Erythroblast (primary cell): ENCODE measurements around the gene ELAVL4.

Source experiments
- GATA1 ChIP-seq: IDR thresholded peaks from 2 replicates; pipeline ENCODE4 v1.6.1; 2011; ENCODE audit warnings: low read depth, mild to moderate bottlenecking, control low read depth, low read length, moderate library complexity
- POLR2A ChIP-seq: IDR thresholded peaks from 2 replicates; pipeline ENCODE4 v1.6.1; 2011; ENCODE audit warnings: mild to moderate bottlenecking, low read length

DNA sequence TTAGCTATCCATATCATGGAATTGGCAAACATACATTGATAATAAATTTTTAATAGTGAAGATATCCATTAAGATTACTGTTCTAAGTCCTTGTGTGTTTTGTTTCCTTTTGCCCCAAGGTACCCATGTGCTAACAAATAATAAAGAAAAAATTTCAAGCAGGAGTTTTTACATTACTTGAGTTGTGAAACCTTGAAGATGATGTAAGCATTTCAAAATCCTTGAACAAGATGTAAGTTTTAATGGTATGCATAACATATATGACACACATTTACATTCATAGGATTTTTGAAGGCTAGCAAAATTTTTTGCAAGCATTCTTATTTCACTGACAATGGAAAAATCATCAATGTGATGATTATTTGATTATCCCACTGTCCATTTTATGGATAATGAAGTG is 10.9 kb upstream of the ELAVL4 start:
- no peak for TF ChIP-seq GATA1
- TF ChIP-seq POLR2A = no peak
